HUES6 (cell line): ENCODE results near the gene STRN.
"Not testable (repeated sequence)": the region's sequence is repeated elsewhere in the genome, so short reads cannot be mapped to it uniquely, and the experiment has no call there.

Experiments
- H3K27ac ChIP-seq: 2 replicates; pipeline ENCODE4 v1.7.0; 2013; ENCODE audit warnings: low read depth, mild to moderate bottlenecking, low read length, inconsistent platforms
- H3K27me3 ChIP-seq: 2 replicates; pipeline ENCODE4 v1.6.1; 2013; ENCODE audit warnings: low read length; ENCODE audit not compliant: control insufficient read depth, insufficient read depth
- H3K36me3 ChIP-seq: 2 replicates; pipeline ENCODE4 v1.6.1; 2013; ENCODE audit warnings: low read length; ENCODE audit not compliant: control insufficient read depth, insufficient read depth
- H3K4me1 ChIP-seq: 2 replicates; pipeline ENCODE4 v1.6.1; 2013; ENCODE audit warnings: low read length; ENCODE audit not compliant: control insufficient read depth, insufficient read depth
- H3K4me3 ChIP-seq: 2 replicates; pipeline ENCODE4 v1.5.1; 2013; ENCODE audit warnings: low read depth, low read length
- H3K9ac ChIP-seq: one replicate; pipeline ENCODE4 v1.6.1; 2013; ENCODE audit warnings: mild to moderate bottlenecking, low read length
- H3K9me3 ChIP-seq: 2 replicates; pipeline ENCODE4 v1.6.1; 2013; ENCODE audit warnings: low read depth, low read length; ENCODE audit not compliant: control insufficient read depth, insufficient read depth

The STRN gene

DNA sequence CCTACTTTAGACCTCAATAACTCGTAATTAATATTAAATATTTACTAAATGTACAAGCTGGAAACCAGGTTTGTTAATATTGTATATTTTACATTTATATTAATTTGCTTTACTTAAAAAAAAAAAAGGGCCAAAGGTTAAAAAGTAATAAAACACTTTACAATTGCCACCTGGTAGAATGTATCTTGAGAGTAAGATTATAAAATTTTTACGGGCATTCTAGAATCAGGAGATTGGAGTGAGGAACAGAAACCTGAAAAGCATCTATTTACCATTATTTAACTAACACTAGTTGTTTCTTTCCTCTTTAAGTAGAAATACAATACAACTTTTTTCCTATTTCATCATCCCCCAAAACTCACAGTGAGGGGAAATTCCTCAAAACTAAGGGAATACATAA lies 15.6 kb upstream of the STRN start:
- Histone ChIP-seq H3K9ac (no peak overlapping the region), H3K4me1 (no peaks in the 10 kb centered on the region), H3K27me3 (no peaks in the 10 kb centered on the region), H3K36me3 (peaks cover 2% of the 10 kb centered on the region; the same call in 1 of the 2 replicates), H3K9me3 (no peaks in the 10 kb centered on the region), H3K4me3 (no peak overlapping the region), H3K27ac (no peak overlapping the region)

DNA sequence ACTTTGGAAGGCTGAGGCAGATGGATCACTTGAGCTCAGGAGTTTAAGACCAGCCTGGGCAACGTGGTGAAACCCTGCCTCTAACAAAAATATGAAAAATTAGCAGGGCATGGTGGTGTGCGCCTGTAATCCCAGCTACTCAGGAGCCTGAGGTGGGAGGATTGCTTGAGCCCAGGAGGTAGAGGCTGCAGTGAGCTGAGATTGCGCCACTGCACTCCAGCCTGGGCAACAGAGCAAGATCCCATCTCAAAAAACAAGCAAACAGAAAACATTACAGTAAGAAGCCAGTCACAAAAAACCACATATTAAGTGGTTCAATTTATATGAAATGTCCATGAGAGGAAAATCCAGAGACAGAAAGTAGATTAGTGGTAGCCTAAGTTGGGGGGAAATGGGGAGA lies 12.7 kb upstream of the STRN start:
- H3K27ac ChIP-seq, H3K36me3 ChIP-seq, H3K4me1 ChIP-seq, H3K27me3 ChIP-seq, H3K9me3 ChIP-seq, H3K9ac ChIP-seq, H3K4me3 ChIP-seq: not testable (repeated sequence)

DNA sequence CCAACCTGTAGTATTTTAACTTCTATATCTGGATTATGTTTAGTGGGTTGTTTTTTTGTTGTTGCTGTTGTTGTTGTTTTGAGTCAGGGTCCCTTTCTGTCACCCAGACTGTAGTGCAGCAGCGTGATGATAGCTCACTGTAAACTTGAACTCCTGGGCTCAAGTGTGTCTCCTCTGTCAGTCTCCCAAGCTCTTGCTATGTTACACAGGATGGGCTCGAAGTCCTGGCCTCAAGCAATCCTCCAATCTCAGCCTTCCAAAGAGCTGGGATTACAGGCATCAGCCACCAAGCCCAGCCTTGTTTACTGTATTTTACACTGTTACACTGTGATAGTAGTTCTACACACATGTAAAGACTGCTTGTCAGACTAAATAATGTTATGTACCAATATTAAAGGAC lies 9.7 kb upstream of the STRN start:
- H3K27me3 ChIP-seq: no peaks in the 10 kb centered on the region
- no peaks in the 10 kb centered on the region; the same call in 1 of the 2 replicates for H3K4me1 ChIP-seq
- no peaks in the 10 kb centered on the region; the same call in 1 of the 2 replicates for H3K36me3 ChIP-seq
- H3K9me3 ChIP-seq: no peaks in the 10 kb centered on the region
- no peak overlapping the region for H3K9ac ChIP-seq
- H3K4me3 ChIP-seq: no peak overlapping the region
- no peak overlapping the region for H3K27ac ChIP-seq

DNA sequence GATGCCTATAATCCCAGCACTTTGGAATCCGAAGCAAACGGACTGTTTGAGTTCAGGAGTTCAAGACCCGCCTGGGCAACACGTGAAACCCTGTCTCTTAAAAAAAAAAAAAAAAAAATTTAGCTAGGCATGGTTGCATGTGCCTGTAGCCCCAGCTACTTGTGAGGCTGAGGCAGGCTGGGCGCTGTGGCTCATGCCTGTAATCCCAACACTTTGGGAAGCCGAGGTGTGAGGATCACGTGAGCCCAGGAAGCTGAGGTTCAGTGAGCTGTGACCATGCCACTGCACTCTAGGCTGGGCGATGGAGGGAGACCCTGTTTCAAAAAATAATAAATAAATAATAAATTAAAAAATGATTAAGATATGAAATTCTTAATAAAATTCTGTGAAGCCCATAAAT lies 9.0 kb upstream of the STRN start:
- H3K27me3 ChIP-seq: no peaks in the 10 kb centered on the region
- H3K27ac ChIP-seq: no peak overlapping the region
- no peaks in the 10 kb centered on the region for H3K9me3 ChIP-seq
- H3K36me3 ChIP-seq: no peaks in the 10 kb centered on the region
- no peak overlapping the region for H3K4me3 ChIP-seq
- H3K9ac ChIP-seq: no peak overlapping the region
- no peaks in the 10 kb centered on the region; the same call in 1 of the 2 replicates for H3K4me1 ChIP-seq

DNA sequence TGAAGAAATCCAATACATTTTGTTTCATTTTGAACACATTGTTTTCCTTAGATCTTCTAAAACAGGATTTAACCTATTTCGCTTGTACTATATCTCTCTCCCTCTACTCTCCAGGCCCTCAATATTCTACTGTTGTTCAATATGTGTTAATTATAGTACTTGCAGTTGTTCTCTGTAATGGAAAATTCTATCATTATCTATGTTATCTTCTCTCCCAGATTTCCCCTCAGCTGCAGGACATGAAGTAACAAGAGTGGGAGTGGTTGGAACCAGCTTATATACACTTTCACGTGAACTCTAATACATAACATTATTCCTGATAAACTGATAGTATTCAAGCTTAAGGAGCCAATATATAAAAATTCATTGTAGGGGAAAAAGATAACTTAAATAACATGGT lies 7.0 kb upstream of the STRN start:
- Histone ChIP-seq H3K9me3 (no peaks in the 10 kb centered on the region), H3K27ac (no peak overlapping the region), H3K4me1 (peaks cover 2% of the 10 kb centered on the region; the same call in 1 of the 2 replicates), H3K9ac (no peak overlapping the region), H3K4me3 (no peak overlapping the region), H3K36me3 (no peaks in the 10 kb centered on the region), H3K27me3 (no peaks in the 10 kb centered on the region)

DNA sequence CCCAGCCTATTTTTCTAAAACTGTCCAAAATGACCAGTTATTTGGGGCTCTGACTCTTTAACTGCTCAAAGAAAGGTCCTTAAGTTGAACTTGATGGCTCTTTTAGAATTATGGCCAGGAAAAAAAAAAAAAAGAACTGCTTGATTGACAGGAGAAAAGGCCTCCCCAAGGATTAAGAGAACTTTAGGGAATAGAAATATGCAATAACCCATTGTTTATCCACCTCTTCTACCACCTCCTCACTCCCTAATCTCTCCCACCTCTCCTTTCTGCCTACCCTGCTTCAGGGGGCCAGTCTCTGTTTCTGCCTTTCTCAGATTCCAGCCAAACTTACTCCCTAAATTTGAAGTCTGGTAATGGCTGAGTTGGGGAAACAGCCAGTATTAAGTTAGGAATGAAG lies 5.7 kb upstream of the STRN start:
- Histone ChIP-seq H3K27ac (no peak overlapping the region), H3K27me3 (no peaks in the 10 kb centered on the region), H3K9ac (no peak overlapping the region), H3K4me1 (peaks cover 13% of the 10 kb centered on the region), H3K9me3 (no peaks in the 10 kb centered on the region), H3K36me3 (no peaks in the 10 kb centered on the region), H3K4me3 (no peak overlapping the region)

DNA sequence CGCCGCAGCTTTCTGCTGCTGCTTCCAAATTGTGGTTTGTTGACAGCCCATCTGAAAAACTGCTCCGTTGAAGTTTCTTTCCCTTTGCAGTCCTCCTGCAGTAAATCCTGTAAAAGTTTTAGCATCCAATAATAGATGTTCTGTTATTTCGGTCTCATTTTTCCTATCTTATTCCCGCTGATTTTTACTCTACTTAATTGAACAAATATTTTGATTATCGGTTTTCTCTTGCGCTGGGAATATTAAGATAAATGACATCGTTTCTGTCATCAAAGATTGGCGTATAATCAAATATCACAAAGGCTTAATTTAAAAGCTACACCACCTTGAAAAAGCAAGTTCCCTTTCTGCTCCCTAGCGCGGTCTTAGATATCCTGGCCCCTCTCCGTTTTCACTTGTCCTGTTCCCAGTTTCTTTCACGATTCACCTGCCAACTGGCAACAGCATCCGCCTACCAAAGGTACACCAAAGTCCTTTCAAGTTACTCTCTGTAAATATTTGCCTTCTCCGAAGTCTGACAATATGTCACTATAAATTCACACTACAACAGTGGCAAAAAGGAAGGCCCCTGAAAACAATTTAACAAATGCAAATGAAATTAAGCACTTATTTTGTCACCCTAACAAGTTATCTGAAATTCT lies 1.0 kb upstream of the STRN start:
- H3K4me3 ChIP-seq: peak overlapping the region; percentile 73
- H3K9ac ChIP-seq: peak overlapping the region; percentile 75
- no peaks in the 10 kb centered on the region for H3K9me3 ChIP-seq
- no peak overlapping the region for H3K27ac ChIP-seq
- H3K4me1 ChIP-seq: peaks cover 32% of the 10 kb centered on the region
- H3K27me3 ChIP-seq: no peaks in the 10 kb centered on the region
- H3K36me3 ChIP-seq: no peaks in the 10 kb centered on the region

DNA sequence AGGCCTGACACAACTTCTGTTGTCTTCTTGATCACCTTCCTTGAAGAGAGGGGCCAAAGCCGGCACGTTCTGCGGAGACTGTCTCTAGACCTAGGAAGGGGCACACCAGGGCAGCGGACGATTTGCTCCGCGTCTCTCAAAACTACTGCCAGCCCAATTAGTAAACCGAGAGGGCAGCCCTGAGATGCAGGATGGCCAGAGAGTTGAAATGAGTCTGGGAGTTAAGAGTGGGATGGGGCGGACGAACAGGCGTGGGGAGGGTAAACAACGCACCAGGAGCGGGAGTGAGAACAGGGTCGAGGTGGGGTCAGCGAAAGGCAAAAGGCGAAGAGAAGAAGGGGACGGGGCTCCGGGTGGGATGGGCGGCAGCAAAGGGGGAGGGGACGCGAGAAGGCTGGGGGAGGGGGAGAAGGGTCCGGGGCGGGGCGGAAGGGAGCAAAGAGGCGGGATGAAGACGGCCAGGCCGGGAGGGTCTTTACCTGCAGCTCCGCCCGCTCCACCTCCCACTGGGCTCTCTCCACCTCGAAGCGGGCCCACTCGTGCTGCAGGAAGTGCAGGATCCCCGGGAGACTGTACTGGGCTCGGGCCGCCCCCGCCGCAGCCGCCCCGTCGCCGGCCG lies 476 bp downstream of the STRN start:
- Histone ChIP-seq H3K36me3 (no peaks in the 10 kb centered on the region), H3K9ac (peak overlapping the region; percentile 74), H3K27me3 (no peaks in the 10 kb centered on the region), H3K4me1 (peaks cover 45% of the 10 kb centered on the region), H3K9me3 (no peaks in the 10 kb centered on the region), H3K27ac (peak overlapping the region; percentile 76), H3K4me3 (peak overlapping the region; percentile 99)

DNA sequence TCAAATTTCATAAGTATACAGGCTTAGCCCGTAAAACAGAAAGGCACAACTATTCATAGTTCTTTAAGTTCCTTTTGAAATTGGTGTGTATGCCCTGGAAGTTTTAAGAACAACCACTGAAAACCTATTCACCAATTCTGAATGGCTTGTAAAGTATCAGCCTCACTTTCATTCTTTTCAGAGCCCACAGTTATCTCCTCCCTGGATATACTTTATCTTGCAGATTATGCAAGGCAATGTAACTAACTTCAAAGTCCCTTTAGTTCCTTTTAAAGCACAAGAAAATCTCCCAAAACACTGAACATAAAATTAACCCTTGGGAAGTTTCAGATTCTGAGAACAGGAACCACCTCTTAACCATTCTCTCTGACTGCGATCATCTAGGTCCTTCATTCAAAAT lies 1.1 kb downstream of the STRN start:
- peaks cover 52% of the 10 kb centered on the region for H3K4me1 ChIP-seq
- H3K27me3 ChIP-seq: no peaks in the 10 kb centered on the region
- peak overlapping the region; percentile 61; the same call in 1 of the 2 replicates for H3K27ac ChIP-seq

DNA sequence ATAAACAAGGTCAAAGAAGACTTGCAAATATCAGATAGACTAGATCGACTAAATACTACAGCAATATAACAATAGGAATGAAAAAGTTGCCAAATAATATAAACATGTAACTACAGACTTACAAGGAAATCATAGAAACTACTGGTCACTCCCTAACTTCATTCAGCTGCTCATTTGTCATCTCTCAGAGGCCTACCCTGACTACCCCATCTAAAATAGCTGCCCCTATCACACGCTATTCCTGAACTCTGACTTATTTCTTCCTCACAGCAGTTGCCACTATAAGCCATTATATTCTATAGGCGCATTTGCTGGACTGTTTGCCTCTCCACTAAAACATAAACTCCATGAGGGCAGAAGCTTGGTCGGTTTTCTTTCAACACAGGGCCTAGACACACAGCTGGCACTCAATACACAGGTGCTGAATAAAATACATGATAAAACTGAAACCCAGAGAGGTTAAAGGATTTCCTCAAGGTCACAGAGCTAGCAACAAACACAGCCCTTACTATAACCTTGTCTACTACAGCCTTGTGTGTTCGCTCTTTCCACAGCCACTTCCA lies 1.8 kb downstream of the STRN start:
- Histone ChIP-seq H3K9me3 (no peaks in the 10 kb centered on the region), H3K9ac (peak overlapping the region; percentile 11), H3K27me3 (no peaks in the 10 kb centered on the region), H3K4me3 (peak overlapping the region; percentile 99), H3K27ac (no peak overlapping the region; the same call in 1 of the 2 replicates), H3K4me1 (peaks cover 54% of the 10 kb centered on the region), H3K36me3 (no peaks in the 10 kb centered on the region)

More for the DNA sequence above, 1.1 kb downstream of the STRN start:
- peak overlapping the region; percentile 74 for H3K9ac ChIP-seq
- H3K4me3 ChIP-seq: peak overlapping the region; percentile 99
- no peaks in the 10 kb centered on the region for H3K36me3 ChIP-seq
- no peaks in the 10 kb centered on the region for H3K9me3 ChIP-seq

DNA sequence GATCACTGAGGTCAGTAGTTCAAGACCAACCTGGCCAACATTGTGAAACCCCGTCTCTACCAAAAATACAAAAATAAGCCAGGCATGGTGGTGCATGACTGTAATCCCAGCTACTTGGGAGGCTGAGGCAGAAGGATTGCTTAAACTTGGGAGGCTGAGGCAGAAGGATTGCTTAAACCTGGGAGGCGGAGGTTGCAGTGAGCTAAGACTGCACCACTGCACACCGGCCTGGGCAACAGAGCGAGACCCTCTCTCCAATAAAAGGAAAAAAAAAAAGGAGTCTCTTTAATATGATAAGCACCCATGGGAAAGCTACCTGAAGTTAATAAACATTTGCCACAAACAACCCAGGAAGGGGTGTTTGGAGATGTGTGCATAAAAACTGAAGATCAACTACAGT lies 2.6 kb downstream of the STRN start:
- H3K36me3 ChIP-seq: no peaks in the 10 kb centered on the region
- no peak overlapping the region for H3K9ac ChIP-seq
- H3K9me3 ChIP-seq: no peaks in the 10 kb centered on the region
- H3K27ac ChIP-seq: peak overlapping the region; percentile 42; the same call in 1 of the 2 replicates
- H3K4me3 ChIP-seq: no peak overlapping the region
- peaks cover 54% of the 10 kb centered on the region for H3K4me1 ChIP-seq
- H3K27me3 ChIP-seq: no peaks in the 10 kb centered on the region
